GM12878 (cell line): ENCODE measurements around the gene RNF31.

Source experiments
- CBX3 ChIP-seq: fragments of 200-600 bp; sonication (generic); IDR thresholded peaks from 2 replicates; pipeline ENCODE4 v1.6.1; 2016; ENCODE audit warnings: low read depth, borderline replicate concordance
- FOXK2 ChIP-seq: fragments of 450-650 bp; IDR thresholded peaks from 2 replicates; pipeline ENCODE4 v1.6.1; 2017; ENCODE audit warnings: mild to moderate bottlenecking, moderate library complexity
- PAX8 ChIP-seq: fragments of 450-650 bp; IDR thresholded peaks from 2 replicates; pipeline ENCODE4 v1.6.1; 2017; ENCODE audit warnings: mild to moderate bottlenecking, moderate library complexity
- POLR2A ChIP-seq: IDR thresholded peaks from 2 replicates; pipeline ENCODE4 v1.6.1; 2011; ENCODE audit warnings: low read depth, mild to moderate bottlenecking, low read length
- POLR2AphosphoS2 ChIP-seq: IDR thresholded peaks from 2 replicates; pipeline ENCODE4 v1.6.1; 2011; ENCODE audit warnings: low read depth, mild to moderate bottlenecking, low read length, improper control_type of control experiment, moderate library complexity
- POLR2AphosphoS5 ChIP-seq: IDR thresholded peaks from 2 replicates; pipeline ENCODE4 v1.6.1; 2011; ENCODE audit warnings: mild to moderate bottlenecking, low read length, inconsistent platforms
- POU2F2 ChIP-seq: IDR thresholded peaks from 3 replicates; pipeline ENCODE4 v1.6.1; 2011; ENCODE audit warnings: low read depth, mild to moderate bottlenecking, low read length, borderline replicate concordance
- SP1 ChIP-seq: IDR thresholded peaks from one replicate; pipeline ENCODE4 v1.6.1; 2011; ENCODE audit warnings: low read depth, low read length
- TAF1 ChIP-seq: IDR thresholded peaks from 2 replicates; pipeline ENCODE4 v1.6.1; 2011; ENCODE audit warnings: mild to moderate bottlenecking, low read depth, low read length, borderline replicate concordance
- ZNF384 ChIP-seq: IDR thresholded peaks from 2 replicates; pipeline ENCODE4 v1.6.1; 2012; ENCODE audit warnings: low read depth, mild to moderate bottlenecking, low read length, improper control_type of control experiment, borderline replicate concordance
- TF ChIP-seq, protein P1 (sequence below): fragments of 450-650 bp; formaldehyde crosslinking; IDR thresholded peaks from 2 replicates; pipeline ENCODE4 v1.4.0; 2022; ENCODE audit warnings: mild to moderate bottlenecking, moderate library complexity
- TF ChIP-seq, protein P2 (sequence below): IDR thresholded peaks from 2 replicates; pipeline ENCODE4 v1.6.1; 2011; ENCODE audit warnings: borderline replicate concordance, low read depth, mild to moderate bottlenecking, moderate library complexity, low read length; ENCODE audit not compliant: insufficient read depth, poor library complexity, severe bottlenecking
- TF ChIP-seq, protein P3 (sequence below), 3 experiments: IDR thresholded peaks in 2 of 3; conservative IDR thresholded peaks in 1 of 3; 2 replicates each; pipeline ENCODE4 v1.5.1; 2011; ENCODE audit warnings: low read depth in 3 of 3, low read length in 3 of 3, mild to moderate bottlenecking in 3 of 3, control low read depth in 2 of 3, moderate library complexity in 2 of 3, inconsistent platforms in 1 of 3, mixed read lengths in 1 of 3; ENCODE audit not compliant: control insufficient read depth in 2 of 3, insufficient read depth in 1 of 3; ENCODE audit errors: extremely low read depth in 1 of 3

DNA sequence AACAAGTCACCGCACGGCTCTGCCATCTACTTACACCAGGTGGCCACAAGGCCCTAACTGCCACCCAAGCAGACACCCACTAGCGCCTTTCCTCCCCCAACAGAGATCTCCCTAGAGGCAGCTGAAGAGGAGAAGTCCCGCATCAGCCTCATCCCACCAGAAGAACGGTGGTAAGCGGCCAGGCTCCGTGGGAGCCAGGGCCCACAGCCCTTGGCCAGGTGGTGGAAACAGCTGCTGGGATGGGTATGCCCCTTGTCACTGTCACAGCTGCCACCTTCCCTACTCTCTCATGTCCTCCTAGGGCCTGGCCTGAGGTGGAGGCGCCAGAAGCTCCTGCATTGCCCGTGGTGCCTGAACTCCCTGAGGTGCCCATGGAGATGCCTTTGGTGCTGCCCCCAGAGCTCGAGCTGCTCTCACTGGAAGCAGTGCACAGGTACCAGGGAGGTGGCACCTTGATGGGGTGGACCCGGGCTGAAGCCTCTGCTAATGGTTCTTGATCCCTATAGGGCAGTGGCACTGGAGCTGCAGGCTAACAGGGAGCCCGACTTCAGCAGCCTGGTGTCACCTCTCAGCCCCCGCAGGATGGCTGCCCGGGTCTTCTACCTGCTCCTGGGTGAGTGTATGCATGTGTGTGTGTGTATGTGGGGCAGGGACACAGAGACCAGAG is 32.1 kb downstream of the RNF31 start:
- no peak for TF ChIP-seq PAX8
- TF ChIP-seq TAF1, result no peak
- no peak for TF ChIP-seq POLR2AphosphoS2
- no peak for TF ChIP-seq SP1
- TF ChIP-seq, protein P1, sequence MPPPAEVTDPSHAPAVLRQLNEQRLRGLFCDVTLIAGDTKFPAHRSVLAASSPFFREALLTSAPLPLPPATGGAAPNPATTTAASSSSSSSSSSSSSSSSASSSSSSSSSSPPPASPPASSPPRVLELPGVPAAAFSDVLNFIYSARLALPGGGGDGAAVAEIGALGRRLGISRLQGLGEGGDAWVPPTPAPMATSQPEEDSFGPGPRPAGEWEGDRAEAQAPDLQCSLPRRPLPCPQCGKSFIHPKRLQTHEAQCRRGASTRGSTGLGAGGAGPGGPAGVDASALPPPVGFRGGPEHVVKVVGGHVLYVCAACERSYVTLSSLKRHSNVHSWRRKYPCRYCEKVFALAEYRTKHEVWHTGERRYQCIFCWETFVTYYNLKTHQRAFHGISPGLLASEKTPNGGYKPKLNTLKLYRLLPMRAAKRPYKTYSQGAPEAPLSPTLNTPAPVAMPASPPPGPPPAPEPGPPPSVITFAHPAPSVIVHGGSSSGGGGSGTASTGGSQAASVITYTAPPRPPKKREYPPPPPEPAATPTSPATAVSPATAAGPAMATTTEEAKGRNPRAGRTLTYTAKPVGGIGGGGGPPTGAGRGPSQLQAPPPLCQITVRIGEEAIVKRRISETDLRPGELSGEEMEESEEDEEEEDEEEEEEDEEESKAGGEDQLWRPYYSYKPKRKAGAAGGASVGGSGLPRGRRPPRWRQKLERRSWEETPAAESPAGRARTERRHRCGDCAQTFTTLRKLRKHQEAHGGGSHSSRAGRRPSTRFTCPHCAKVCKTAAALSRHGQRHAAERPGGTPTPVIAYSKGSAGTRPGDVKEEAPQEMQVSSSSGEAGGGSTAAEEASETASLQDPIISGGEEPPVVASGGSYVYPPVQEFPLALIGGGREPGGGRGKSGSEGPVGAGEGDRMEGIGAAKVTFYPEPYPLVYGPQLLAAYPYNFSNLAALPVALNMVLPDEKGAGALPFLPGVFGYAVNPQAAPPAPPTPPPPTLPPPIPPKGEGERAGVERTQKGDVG (CRISPR knock-in tag), result no peak
- TF ChIP-seq FOXK2, result no peak
- TF ChIP-seq, protein P2, sequence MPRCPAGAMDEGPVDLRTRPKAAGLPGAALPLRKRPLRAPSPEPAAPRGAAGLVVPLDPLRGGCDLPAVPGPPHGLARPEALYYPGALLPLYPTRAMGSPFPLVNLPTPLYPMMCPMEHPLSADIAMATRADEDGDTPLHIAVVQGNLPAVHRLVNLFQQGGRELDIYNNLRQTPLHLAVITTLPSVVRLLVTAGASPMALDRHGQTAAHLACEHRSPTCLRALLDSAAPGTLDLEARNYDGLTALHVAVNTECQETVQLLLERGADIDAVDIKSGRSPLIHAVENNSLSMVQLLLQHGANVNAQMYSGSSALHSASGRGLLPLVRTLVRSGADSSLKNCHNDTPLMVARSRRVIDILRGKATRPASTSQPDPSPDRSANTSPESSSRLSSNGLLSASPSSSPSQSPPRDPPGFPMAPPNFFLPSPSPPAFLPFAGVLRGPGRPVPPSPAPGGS, result no peak
- no peak for TF ChIP-seq POU2F2
- TF ChIP-seq POLR2A, result peak; percentile 73
- TF ChIP-seq ZNF384, result no peak
- TF ChIP-seq POLR2AphosphoS5, result peak; percentile 70; the same call in 1 of the 2 replicates
- TF ChIP-seq, protein P3, sequence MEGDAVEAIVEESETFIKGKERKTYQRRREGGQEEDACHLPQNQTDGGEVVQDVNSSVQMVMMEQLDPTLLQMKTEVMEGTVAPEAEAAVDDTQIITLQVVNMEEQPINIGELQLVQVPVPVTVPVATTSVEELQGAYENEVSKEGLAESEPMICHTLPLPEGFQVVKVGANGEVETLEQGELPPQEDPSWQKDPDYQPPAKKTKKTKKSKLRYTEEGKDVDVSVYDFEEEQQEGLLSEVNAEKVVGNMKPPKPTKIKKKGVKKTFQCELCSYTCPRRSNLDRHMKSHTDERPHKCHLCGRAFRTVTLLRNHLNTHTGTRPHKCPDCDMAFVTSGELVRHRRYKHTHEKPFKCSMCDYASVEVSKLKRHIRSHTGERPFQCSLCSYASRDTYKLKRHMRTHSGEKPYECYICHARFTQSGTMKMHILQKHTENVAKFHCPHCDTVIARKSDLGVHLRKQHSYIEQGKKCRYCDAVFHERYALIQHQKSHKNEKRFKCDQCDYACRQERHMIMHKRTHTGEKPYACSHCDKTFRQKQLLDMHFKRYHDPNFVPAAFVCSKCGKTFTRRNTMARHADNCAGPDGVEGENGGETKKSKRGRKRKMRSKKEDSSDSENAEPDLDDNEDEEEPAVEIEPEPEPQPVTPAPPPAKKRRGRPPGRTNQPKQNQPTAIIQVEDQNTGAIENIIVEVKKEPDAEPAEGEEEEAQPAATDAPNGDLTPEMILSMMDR (IDR thresholded peaks at IDR 0.05 in 2 of 3, conservative IDR thresholded peaks at IDR 0.05 in 1 of 3; ENCODE audit: control insufficient read depth in 2 of 3, extremely low read depth in 1 of 3, insufficient read depth in 1 of 3, low read depth in 3 of 3, low read length in 3 of 3), result no peak
- no peak for TF ChIP-seq CBX3
